T-helper 22 cell (primary cell): ENCODE measurements around the gene CACNA1G.

Source experiments
- DNase-seq: peaks from one replicate; pipeline ENCODE4 v3.0.0-alpha.2; 2020; ENCODE audit warnings: low read depth

The CACNA1G gene

GRCh38 chr17:50614471-50615051 lies 54.0 kb downstream of the CACNA1G start:
- no peak for DNase-seq

- no peak for DNase-seq
These were observed 55.3 kb downstream of the CACNA1G start for GRCh38 chr17:50615828-50616227.

- no peak for DNase-seq
These were observed 57.8 kb downstream of the CACNA1G start for GRCh38 chr17:50618300-50618699.

DNA sequence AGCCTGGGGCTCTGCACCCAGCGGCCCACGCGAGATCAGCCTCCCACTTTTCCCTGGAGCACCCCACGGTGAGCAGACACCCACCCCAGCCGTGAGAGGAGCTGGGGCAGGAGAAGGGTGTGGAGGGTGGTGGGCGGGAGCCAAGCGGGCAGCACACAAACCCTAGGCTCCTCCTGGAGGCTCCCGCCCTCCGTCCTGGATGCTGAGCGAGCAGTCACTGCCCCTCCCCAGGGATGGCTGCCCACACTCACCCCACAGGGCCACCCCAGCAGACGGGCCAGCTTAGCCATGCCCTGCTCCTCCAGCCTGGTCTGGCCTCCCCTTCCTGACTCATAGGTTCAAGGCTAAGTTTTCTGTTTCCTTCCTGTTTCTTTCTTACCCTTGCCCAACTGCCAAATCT lies 58.4 kb downstream of the CACNA1G start:
- no peak for DNase-seq

DNA sequence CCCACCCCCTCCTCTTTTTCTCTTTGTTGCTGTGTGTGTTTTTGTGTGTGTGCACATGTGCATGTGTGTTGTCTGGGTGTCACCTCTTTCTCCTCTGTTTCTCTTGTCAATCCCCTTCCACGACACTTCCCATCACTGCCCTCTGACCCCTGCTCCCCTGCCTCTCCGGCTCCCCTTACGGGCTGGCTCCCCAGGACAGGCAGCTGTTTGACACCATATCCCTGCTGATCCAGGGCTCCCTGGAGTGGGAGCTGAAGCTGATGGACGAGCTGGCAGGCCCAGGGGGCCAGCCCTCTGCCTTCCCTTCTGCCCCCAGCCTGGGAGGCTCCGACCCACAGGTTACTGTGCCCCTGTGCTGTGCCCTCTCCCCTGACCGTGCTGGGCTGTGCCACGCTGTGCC lies 59.0 kb downstream of the CACNA1G start:
- DNase-seq = no peak

DNA sequence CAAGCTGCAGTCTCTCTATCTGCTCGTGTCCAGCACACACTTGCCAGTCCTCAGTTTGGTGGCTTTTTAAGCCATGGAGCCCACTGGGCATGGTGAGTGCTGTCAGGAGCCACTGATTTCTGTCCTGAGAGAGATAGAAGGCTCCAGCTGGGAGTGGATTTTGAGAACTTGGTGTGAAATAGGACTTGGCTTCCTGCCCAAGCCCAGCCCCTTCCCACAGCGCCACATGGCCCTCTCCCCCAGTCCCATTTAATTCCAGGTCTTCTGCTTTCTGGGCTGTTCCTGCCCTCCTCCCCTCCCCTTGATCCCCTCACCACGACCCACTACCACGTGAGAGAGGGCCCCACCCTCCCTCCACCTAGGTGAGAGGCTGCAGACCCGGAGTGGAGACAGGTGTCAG lies 59.7 kb downstream of the CACNA1G start:
- DNase-seq = no peak

- DNase-seq = no peak
These were observed 60.3 kb downstream of the CACNA1G start for GRCh38 chr17:50620858-50621257.

GRCh38 chr17:50621574-50622031 lies 61.1 kb downstream of the CACNA1G start:
- no peak for DNase-seq

DNA sequence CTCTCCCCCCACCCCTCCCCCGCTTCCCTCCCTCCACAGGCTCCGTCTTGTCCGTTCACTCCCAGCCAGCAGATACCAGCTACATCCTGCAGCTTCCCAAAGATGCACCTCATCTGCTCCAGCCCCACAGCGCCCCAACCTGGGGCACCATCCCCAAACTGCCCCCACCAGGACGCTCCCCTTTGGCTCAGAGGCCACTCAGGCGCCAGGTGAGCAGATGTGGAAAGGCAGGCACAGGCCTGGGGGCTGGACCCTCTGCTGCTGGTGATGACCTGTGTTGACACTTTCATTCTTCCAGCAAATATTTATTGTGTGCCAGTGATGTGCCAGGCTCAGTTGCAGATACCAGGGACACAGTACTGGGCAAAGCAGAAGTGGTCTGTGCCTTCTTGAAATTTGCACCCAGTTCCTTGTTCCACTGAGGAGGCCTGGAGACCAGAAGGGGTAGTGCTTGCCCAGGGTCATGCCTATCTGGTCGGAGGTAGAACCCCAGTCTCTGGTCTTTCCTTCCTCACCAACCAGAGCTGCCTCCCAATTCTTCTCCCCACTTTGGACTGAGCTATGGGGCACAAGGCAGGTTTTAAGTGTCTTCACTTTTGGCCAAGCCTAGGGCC lies 63.9 kb downstream of the CACNA1G start:
- no peak for DNase-seq

- DNase-seq = no peak
These were observed 64.7 kb downstream of the CACNA1G start for GRCh38 chr17:50625032-50625871.

DNA sequence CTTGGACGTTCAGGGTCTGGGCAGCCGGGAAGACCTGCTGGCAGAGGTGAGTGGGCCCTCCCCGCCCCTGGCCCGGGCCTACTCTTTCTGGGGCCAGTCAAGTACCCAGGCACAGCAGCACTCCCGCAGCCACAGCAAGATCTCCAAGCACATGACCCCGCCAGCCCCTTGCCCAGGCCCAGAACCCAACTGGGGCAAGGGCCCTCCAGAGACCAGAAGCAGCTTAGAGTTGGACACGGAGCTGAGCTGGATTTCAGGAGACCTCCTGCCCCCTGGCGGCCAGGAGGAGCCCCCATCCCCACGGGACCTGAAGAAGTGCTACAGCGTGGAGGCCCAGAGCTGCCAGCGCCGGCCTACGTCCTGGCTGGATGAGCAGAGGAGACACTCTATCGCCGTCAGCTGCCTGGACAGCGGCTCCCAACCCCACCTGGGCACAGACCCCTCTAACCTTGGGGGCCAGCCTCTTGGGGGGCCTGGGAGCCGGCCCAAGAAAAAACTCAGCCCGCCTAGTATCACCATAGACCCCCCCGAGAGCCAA lies 65.6 kb downstream of the CACNA1G start:
- DNase-seq = peak; percentile 32

GRCh38 chr17:50627036-50627781 lies 66.7 kb downstream of the CACNA1G start:
- DNase-seq = no peak

DNA sequence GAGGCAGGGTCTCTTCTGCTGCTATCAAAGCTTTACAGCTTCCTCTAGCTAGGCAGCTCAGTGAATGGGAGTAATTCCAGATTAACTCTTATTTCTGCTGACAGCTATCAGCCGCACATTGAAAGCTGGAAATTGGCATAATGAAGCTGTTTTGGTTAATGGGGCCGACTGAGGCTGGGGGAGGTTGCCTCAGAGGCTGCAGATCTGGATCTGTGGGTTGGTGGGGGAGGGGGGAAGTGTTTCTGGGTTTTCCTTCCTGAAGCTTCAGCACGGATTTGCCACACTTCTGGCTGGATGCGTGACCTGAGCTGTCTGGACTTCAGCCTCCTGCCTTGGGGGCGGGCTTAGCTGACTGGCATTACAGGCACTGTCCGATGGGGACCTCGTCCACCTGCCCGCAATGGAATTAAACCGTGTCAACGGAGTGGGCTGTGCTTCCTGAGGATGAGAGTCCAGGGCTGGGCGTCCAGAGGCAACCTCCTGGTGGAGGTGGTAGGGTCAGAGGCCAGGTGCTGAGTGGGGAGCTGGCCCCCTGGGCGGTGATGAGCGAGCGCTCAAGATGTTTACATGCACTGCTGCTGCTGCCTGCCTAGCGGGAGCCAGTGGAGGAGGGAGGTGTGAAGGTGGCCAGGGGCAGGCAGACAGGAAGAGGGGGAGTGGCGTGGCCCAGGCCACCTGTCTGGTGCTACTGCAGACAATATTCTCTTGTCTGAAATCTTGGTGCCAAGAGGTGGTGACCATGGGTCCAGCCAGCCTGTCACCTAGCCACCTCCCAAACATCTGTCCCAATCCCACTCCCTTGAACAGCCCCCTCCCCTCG lies 67.5 kb downstream of the CACNA1G start:
- DNase-seq = no peak

GRCh38 chr17:50629902-50630301 lies 69.4 kb downstream of the CACNA1G start:
- DNase-seq = no peak

DNA sequence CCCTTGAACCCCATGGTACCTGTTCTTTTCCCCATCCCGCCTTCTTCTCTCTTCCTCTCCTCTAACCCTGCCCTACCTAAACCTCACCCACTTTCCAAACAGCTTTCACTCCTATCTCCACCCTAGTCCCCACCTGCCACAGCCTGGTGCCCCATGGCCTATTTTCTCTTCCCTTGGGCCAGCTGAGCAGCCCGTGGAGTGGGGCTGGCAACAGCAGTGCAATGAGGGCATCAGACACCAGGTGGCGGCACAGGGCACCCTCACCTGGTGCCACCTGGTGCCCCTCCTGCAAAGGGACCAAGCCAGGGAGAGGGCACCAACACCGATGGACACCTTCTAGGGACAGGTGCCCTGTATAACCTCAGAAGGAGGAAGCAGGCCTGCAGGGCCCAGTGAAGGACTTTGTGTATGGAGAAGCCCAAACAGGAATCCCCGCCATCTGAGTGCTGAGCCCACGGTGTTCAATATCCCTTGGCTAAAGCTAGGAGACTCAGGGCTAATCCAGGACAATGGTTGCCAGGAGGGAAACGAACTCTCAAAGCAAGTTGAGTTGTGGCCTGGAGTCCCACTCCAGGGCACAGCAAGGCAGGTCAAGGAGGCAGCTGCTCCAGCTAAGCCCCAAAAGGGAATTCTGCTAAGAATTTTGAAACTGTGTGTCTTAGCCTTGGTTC lies 70.1 kb downstream of the CACNA1G start:
- peak; percentile 19 for DNase-seq

GRCh38 chr17:50631195-50631907 lies 70.8 kb downstream of the CACNA1G start:
- DNase-seq = no peak

- no peak for DNase-seq
These were observed 71.5 kb downstream of the CACNA1G start for GRCh38 chr17:50631908-50632571.

- no peak for DNase-seq
These were observed 72.1 kb downstream of the CACNA1G start for GRCh38 chr17:50632637-50633036.

DNA sequence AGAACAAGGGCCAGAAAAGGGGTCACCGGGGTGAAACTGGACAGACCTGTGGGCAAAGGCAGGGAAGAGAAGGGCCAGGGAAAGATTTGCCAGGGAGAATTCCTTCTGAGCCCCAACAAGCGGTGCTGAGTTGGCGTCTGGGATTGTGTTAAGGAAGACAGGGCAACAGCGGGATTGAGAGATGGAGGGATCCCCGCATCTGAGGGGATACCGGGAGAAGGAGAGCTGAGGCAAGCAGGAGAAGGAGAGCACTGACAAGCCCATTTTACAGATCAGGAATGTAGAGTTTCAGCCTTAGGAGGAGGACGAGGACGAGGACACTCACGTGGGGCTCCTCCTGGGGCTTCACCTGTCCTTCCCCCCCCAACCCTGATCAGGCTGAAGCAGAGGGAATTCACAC lies 73.2 kb downstream of the CACNA1G start:
- DNase-seq = no peak
